D341Med (cell line): ENCODE results near the gene GRAP2.

Experiments
- DNase-seq: peaks from one replicate; pipeline ENCODE4 v3.0.0; 2012; ENCODE audit warnings: low spot score

The GRAP2 gene

GRCh38 chr22:39994566-39995392, 93.9 kb downstream of the GRAP2 start, which contains the start of gene FAM83F:
Gene FAM83F, plus strand, starts transcription at chr22:39994954. Its CDS starts 89 bp downstream, at chr22:39995043.
- DNase-seq: peak; percentile 50

- DNase-seq: no peak
Measured at GRCh38 chr22:39995393-39996252, 94.7 kb downstream of the GRAP2 start.

- no peak for DNase-seq
Measured at GRCh38 chr22:39996732-39997131, 95.8 kb downstream of the GRAP2 start.

DNA sequence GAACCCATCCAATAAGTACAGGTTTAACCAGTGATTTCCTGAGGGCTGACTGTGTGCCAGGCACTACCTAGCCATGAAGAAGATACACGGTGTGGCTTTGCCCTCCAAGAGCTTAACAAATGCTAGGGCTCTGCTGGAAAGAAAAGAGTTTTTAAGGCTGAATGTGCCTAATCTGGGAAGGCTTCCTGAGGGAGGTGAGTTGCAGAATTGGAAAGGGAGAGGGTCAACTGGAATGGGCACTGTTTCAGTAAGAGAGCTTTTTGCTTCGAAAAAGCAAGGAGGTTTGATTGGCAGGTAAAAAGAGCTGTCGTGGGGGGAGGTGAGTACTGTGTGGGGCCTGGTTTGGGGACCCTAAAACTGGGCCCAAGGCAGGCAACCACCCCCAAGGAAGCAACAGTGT, 96.5 kb downstream of the GRAP2 start:
- no peak for DNase-seq

GRCh38 chr22:39997939-39998726, 97.2 kb downstream of the GRAP2 start:
- DNase-seq: no peak

- DNase-seq: no peak
Measured at GRCh38 chr22:39999144-39999757, 98.4 kb downstream of the GRAP2 start.

DNA sequence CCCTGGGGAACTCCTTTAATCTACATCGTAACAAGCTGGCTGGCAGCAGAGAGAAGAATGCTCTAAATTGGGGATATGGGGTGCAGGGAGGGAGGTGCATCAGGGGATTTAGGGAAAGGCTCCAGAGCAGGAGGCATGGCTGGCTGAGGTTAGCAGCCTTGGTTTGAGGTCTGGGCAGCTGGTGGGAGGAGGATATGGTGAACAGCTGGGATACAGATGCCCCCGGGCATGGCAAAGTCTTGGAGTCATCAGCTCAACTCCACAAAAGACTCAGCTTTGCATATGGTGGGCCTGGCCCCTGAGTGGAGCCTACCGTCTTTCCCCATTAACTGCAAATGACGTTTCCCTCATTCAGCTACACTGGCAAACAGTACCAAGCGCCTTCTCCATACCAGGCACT, 99.3 kb downstream of the GRAP2 start:
- no peak for DNase-seq

GRCh38 chr22:40001106-40001505, 100.2 kb downstream of the GRAP2 start:
- DNase-seq: no peak

GRCh38 chr22:40001800-40002577, 101.1 kb downstream of the GRAP2 start:
- DNase-seq: no peak

- DNase-seq: no peak
Measured at GRCh38 chr22:40002935-40003715, 102.2 kb downstream of the GRAP2 start.

GRCh38 chr22:40004836-40005235, 104.0 kb downstream of the GRAP2 start:
- DNase-seq: no peak

DNA sequence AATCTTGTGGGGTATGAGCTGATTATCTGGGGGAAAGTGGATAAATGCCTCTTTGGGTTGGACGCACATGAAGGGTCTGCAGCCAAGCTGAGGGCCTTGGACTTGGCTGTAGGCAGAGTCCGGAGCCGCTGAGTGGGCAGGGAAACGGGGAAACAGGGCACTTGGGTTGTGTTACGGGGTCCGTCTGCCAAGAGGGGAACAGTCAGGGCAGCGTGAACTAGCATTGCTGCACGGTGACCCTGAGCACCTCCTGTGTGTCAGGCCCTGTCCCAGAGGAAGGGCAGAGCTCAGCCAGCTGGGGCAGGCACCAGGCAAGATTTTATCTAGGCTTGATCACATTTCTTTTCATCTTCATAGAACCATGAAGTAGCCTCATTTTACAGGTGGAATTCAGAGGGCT, 105.8 kb downstream of the GRAP2 start:
- DNase-seq: no peak

DNA sequence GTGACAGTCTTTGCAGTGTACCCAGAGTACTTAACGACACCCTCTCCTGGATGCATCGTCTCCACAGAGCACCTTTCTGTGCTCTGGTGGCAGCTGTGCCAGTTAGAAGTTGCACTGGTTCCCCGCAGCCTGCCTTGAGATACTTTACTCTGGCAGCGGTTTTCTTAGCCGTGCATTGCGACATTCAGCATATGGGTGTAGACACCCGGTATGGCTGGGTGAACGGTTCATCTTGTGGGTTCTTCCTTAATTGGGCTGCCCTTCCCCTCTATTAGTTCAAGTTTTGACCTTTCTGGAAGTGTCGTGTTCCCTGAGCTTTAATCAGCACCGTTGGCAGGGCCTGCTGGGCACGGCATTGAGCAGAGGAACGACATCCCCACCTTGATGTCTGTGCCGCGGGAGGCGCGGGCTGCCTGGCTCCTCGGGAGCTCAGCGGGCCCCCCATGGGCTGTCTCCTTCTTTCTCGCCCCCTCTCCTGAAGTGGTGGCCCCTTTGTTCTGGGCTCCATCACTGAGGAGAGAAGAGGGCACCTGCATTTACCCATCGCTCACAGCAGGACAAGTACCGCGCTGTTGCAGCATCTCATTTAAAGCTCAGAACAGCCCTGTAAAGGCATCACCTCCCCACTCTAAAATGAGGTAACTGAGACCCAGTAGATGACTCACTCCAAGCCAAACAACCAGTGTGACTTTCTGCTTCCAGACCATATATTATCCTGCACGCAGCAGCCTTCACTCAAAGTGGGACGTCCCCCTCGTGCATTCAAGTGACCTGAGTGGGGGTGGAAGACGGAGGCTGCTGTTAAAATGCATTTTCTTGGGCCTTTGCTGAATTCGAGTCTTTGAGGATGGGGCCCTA, 107.2 kb downstream of the GRAP2 start:
- DNase-seq: no peak

GRCh38 chr22:40008726-40009291, 107.9 kb downstream of the GRAP2 start:
- no peak for DNase-seq

- no peak for DNase-seq
Measured at GRCh38 chr22:40009292-40009774, 108.4 kb downstream of the GRAP2 start.

DNA sequence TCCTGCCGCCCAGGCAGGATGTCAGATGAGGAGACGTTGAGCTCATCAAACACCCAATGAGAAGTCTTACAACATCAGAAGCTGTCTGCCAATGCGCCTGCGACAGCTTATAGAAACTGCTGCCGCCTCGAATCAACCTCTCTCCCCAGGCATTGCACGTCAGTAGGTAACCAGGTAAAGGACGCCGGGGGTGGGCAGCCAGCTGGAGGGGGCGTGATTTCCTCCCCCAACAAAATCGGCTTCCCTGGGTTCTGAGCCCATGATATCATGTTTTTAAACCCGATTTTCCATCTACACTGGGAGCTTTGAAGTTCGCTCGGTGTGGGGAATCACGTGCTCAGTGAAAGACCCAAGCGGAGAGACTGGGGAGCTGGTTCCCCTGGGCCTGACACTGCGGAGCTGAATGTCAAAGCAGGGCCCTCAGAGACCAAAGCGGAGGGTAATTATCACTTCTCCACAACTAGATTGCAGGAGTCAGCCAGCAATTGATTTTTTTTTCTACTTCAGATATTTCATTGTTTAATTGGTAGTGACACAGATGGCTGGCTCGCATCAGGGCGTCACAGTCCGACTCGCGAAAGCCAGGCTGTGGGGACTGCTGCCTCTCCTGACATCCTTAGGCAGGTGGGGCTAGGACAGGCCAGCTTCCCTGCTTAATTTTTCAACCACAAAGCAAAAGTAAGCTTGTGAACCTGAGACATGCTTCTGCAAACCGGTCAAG, 109.2 kb downstream of the GRAP2 start:
- DNase-seq: no peak

- no peak for DNase-seq
Measured at GRCh38 chr22:40010746-40011145, 109.9 kb downstream of the GRAP2 start.

DNA sequence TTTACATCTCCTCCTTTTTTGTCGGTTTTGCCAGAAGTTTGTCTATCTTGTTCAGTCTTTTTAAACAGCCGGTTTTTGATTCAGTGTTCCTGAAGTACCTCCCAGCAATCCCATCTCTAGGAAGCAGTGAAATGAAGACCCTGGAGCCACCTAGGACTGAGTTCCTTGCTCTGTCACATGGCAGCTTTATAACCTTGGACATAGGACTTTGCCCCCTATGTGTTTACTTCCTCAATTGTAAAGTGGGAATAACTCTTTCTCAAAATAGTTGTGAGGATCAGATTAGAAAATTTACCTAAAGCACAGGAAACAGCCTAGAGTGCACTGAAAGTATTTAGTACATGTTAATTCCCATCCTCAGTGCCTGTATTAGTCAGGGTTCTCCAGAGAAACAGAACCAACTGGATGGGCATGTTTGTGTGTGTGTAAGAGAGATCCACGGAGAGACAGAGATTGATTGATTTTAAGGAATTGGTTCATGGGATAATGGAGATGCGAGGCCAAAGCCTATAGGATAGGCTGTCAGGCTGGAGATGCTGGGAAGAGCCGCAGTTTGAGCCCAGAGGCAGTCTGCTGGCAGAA, 113.9 kb downstream of the GRAP2 start:
- DNase-seq: no peak
